ENCODE data around the gene AUH.

GRCh38 chr9:91349115-91349555 lies 12.6 kb downstream of the AUH start:
- TF ChIP-seq CTCF (IDR thresholded peaks at IDR 0.05), result no peak
- TF ChIP-seq POLR2A (IDR thresholded peaks at IDR 0.05), result no peak

Data from Peyer's patch (tissue), 4 donors.